Parathyroid adenoma (tissue), 2 donors: ENCODE data around the gene PROK2.
A peak's percentile ranks its signal among the peaks of the same experiment; 100 is the strongest.

Experiments
- H2AFZ ChIP-seq: fragments of 300-600 bp; sonication (generic); one replicate; pipeline ENCODE4 v1.7.0; 2017; ENCODE audit warnings: antibody characterized with exemption, mild to moderate bottlenecking
- H3K27ac ChIP-seq: fragments of 300-600 bp; sonication (generic); one replicate; pipeline ENCODE4 v1.7.0; 2017
- H3K27me3 ChIP-seq: fragments of 300-600 bp; sonication (generic); one replicate; pipeline ENCODE4 v1.7.0; 2017; ENCODE audit warnings: low read length; ENCODE audit not compliant: control insufficient read depth, insufficient read depth
- H3K36me3 ChIP-seq: fragments of 300-600 bp; sonication (generic); one replicate; pipeline ENCODE4 v1.7.0; 2017; ENCODE audit warnings: low read length; ENCODE audit not compliant: control insufficient read depth, insufficient read depth
- H3K4me1 ChIP-seq: fragments of 300-600 bp; sonication (generic); one replicate; pipeline ENCODE4 v1.7.0; 2017; ENCODE audit warnings: control low read depth
- H3K4me2 ChIP-seq: fragments of 300-600 bp; sonication (generic); one replicate; pipeline ENCODE4 v1.7.0; 2017; ENCODE audit warnings: low read length
- H3K4me3 ChIP-seq: fragments of 300-600 bp; sonication (generic); one replicate; pipeline ENCODE4 v1.7.0; 2017; ENCODE audit warnings: low read depth, low read length
- H3K79me2 ChIP-seq: fragments of 300-600 bp; sonication (generic); one replicate; pipeline ENCODE4 v1.7.0; 2017; ENCODE audit warnings: control low read depth
- H3K9ac ChIP-seq: fragments of 300-600 bp; sonication (generic); one replicate; pipeline ENCODE4 v1.7.0; 2017; ENCODE audit warnings: mild to moderate bottlenecking
- H3K9me3 ChIP-seq: fragments of 300-600 bp; sonication (generic); one replicate; pipeline ENCODE4 v1.7.0; 2017; ENCODE audit warnings: low read length; ENCODE audit not compliant: control insufficient read depth
- CTCF ChIP-seq: fragments of 300-600 bp; sonication (generic); IDR thresholded peaks from one replicate; pipeline ENCODE4 v1.7.0; 2017; ENCODE audit warnings: antibody characterized with exemption, mild to moderate bottlenecking
- donor health status: primary hyperparathyroidism.

Gene PROK2

GRCh38 chr3:71742621-71743020 is 42.3 kb downstream of the PROK2 start:
- Histone ChIP-seq H3K4me3 (no peak overlapping the region), H3K79me2 (no peaks in the 10 kb centered on the region), H3K4me2 (no peak overlapping the region), H3K9ac (no peak overlapping the region), H2AFZ (no peak overlapping the region), H3K9me3 (no peaks in the 10 kb centered on the region), H3K4me1 (no peaks in the 10 kb centered on the region), H3K27ac (no peak overlapping the region), H3K27me3 (no peaks in the 10 kb centered on the region), H3K36me3 (no peaks in the 10 kb centered on the region)
- TF ChIP-seq CTCF: no peak

- Histone ChIP-seq H3K4me1 (peaks cover 18% of the 10 kb centered on the region), H3K36me3 (no peaks in the 10 kb centered on the region), H3K9ac (no peak overlapping the region), H3K9me3 (no peaks in the 10 kb centered on the region), H3K27ac (no peak overlapping the region), H3K79me2 (no peaks in the 10 kb centered on the region), H3K4me3 (no peak overlapping the region), H2AFZ (no peak overlapping the region), H3K27me3 (no peaks in the 10 kb centered on the region), H3K4me2 (no peak overlapping the region)
- no peak for TF ChIP-seq CTCF
Observed at GRCh38 chr3:71734881-71735280, 50.1 kb downstream of the PROK2 start.

DNA sequence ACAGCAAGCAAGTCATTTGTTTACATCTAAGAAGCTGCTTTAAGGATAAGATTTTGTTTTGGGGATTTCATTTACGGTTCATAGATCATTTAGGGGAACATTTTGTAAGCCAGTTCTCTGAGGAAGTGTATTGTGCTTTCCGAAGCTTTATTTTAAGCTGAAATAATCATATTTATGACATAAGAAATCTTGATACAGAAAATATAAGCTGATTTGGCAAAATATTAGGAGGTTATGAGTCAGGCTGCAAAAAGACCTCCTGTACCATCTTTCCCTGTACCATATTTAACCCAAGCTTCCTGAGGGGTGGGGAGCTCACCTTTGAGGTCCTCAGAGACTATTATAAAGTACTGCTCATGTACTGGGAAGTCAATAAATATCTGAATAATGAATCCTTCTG is 51.6 kb downstream of the PROK2 start:
- H3K4me2 ChIP-seq: no peak overlapping the region
- peak overlapping the region; percentile 80 for H3K27ac ChIP-seq
- H3K9ac ChIP-seq: no peak overlapping the region
- H3K27me3 ChIP-seq: no peaks in the 10 kb centered on the region
- H3K79me2 ChIP-seq: peaks cover 8% of the 10 kb centered on the region
- H2AFZ ChIP-seq: peak overlapping the region; percentile 36
- H3K9me3 ChIP-seq: no peaks in the 10 kb centered on the region
- peaks cover 19% of the 10 kb centered on the region for H3K4me1 ChIP-seq
- no peaks in the 10 kb centered on the region for H3K36me3 ChIP-seq
- H3K4me3 ChIP-seq: no peak overlapping the region
- TF ChIP-seq CTCF: no peak

GRCh38 chr3:71732637-71733036 is 52.3 kb downstream of the PROK2 start:
- TF ChIP-seq CTCF: no peak
- no peaks in the 10 kb centered on the region for H3K27me3 ChIP-seq
- no peak overlapping the region for H3K9ac ChIP-seq
- H3K4me1 ChIP-seq: peaks cover 19% of the 10 kb centered on the region
- no peaks in the 10 kb centered on the region for H3K36me3 ChIP-seq
- H3K27ac ChIP-seq: peak overlapping the region; percentile 80
- no peaks in the 10 kb centered on the region for H3K9me3 ChIP-seq
- peak overlapping the region; percentile 36 for H2AFZ ChIP-seq
- no peak overlapping the region for H3K4me2 ChIP-seq
- peaks cover 10% of the 10 kb centered on the region for H3K79me2 ChIP-seq
- no peak overlapping the region for H3K4me3 ChIP-seq

GRCh38 chr3:71728632-71729342 is 56.2 kb downstream of the PROK2 start:
- H3K4me3 ChIP-seq: no peak overlapping the region
- no peaks in the 10 kb centered on the region for H3K36me3 ChIP-seq
- no peak overlapping the region for H3K4me2 ChIP-seq
- H2AFZ ChIP-seq: no peak overlapping the region
- no peaks in the 10 kb centered on the region for H3K27me3 ChIP-seq
- no peak overlapping the region for H3K27ac ChIP-seq
- H3K9ac ChIP-seq: no peak overlapping the region
- no peak for TF ChIP-seq CTCF
- peaks cover 10% of the 10 kb centered on the region for H3K79me2 ChIP-seq
- H3K9me3 ChIP-seq: no peaks in the 10 kb centered on the region
- peaks cover 24% of the 10 kb centered on the region for H3K4me1 ChIP-seq
